ENCODE data around the gene VPS51.
"Not testable (repeated sequence)": the region's sequence is repeated elsewhere in the genome, so short reads cannot be mapped to it uniquely, and the experiment has no call there.

VPS51 gene

DNA sequence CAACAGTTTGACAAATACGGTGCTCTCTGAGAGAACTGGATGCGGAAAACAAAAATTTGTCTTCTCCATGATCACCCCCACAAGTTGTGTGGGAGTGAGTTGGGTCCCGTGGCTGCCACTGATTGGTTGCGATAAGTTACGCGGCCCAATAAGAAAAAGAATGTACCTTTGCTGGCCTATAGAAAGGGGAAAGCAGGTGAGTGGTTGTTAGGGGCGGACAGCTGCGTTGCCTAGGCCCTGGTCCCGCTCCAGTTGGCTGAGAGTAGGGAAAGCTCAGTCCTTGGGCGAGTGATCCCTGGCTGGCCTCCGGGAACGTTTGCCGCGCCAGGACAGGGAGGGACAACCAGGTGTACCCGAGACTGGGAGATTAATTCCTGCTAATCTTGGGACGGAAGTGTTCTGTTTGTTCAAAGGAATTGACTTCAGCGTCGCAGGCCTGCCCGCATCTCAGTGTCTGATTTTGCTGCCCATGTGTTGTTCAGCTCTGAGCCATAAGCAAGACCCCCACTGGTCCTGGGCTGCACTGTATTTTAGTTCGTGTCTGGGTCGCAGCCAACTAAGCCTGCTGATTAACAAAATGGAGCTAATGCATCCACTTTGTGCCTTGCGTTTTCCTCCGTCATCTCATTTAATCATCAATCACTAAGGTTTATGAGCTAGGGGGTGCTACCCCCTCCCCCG is 39.1 kb downstream of the VPS51 start:
- DNase-seq (ENCODE audit: low read depth) = peak; percentile 71

DNA sequence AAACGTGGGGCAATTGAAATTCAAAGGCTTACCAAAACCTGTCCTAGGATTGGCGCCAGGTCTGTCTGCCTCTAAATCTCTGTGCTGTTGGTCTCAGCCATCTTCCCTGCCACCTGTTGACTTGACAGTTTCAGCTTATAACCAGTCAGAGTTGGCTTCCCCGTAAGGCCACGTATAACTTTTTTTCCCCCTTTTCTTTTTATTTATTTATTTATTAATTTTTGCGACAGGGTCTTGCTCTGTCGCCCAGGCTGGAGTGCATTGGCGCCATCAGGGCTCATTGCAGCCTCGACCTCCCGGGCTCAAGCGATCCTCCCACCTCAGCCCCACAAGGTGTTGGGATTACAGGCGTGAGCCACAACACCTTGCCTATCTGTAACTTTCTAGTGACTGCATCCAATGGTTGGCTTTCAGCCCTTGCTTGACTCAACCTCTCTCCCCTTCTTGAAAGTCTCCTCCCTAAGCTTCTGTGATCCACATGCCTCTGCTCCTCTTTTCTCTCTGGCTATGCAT is 39.7 kb downstream of the VPS51 start:
- no peak for DNase-seq (ENCODE audit: low read depth)

DNA sequence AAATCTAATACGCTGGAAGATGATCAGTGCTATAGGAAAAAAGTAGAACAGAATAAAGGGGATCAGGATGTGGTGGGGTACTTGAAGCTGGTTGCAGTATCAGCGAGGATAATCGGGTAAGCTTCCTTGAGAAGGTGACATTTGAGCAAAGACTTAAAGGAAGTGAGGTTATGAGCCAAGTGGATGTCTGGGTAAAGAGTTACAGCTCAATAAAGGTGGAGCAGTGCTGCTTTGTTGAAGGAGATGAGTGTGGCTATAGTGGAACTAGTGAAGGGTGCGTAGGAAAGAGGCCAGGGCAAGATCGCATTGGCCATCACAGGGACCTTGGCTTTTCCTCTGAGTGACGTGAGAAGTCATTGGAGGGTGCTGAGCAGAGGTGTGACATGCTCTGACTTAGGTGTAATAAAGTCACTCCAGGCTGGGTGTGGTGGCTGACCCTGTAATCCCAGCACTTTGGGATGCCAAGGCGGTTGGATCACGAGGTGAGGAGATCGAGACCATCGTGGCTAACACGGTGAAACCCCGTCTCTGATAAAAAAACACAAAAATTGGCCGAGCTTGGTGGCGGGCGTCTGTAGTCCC is 40.6 kb downstream of the VPS51 start:
- no peak for DNase-seq (ENCODE audit: low read depth)

DNA sequence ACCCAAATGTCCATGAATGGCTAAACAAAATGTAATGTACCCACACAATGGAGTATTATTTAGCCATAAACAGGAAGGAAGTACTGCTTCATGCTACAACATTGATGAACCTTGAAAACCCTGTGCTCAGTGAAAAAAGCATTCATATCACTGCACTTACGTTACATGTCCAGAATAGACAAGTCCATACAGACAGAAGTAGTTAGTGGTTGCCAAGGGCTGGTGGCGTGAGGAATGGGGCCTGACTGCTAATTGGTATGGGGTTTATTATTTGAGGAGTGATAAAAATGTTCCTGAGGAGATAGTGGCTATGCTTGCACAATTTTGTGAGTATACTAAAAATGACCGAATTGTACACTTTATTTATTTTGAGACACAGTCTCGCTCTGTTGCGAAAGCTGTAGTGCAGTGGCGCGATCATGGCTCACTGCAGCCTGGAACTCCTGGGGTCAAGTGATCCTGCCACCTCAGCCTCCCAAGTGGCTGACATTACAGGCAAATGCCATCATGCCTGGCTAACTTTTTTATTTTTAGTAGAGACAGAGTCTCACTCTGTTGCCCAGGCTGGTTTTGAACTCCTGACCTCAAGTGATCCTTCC is 46.0 kb downstream of the VPS51 start:
- DNase-seq (ENCODE audit: low read depth) = no peak

DNA sequence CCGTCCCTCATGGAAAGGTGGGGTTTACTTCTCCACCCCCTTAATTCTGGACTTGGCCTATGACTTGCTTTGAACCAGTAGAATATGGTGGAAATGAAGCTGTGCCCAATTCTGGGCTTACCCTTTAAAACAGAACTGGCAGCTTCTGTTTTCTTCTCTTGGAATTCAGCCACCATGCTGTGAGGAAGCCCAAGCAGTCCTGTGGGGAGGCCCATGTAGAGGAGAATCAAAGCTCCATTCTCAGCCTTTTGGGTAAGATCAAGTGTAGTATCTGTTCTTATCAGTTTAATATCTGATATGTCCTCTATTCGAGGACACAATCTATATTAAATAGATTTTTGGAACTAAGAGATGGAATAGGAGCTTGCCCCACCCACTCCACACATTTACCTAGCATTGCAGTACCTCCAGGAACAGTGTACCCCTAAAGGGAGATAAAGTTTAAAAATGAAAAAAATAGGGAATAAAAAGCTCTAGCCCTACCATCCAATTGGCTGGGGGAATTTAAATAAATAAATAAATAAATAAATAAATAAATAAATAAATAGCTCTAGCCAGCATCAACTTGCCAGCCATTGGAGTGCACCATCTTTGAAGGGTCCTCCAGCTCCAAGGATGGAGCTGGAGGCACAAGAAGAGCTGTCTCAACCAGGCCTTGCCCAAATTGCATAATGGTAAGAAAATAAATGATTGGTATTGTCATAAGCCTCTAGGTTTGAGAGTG is 51.5 kb downstream of the VPS51 start:
- no peak for DNase-seq (ENCODE audit: low read depth)

DNA sequence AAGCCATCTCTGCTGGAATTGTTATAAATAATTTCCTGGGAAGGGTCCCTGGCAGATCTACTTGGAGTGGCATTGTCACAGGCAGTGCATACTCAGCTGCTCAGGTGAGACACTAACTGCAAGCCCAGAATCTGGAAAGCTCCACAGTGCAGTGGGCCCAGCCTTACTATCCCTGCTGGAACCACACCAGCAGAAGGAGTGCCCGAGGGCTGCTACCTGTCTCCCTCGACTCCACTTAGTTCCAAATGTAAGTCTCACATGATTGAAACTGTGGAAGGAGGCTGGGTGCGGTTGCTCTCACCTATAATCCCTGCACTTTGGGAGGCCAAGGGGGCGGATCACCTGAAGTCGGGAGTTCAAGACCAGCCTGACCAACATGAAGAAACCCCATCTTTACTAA is 52.6 kb downstream of the VPS51 start:
- no peak for DNase-seq (ENCODE audit: low read depth)

DNA sequence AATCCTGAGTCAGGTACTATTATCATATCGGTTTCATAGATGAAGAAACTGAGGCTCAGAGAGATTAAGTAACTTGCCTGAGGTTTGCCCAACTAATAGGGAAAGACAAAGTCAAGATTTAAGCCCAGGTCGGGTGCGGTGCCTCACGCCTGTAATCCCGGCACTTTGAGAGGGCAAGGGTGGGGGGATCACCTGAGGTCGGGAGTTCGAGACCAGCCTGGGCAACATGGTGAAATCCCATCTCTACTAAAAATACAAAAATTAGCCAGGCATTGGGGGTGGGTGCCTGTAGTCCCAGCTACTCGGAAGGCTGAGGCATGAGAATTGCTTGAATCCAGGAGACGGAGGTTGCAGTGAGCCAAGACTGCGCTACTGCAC is 54.1 kb downstream of the VPS51 start:
- DNase-seq (ENCODE audit: low read depth) = not testable (repeated sequence)

DNA sequence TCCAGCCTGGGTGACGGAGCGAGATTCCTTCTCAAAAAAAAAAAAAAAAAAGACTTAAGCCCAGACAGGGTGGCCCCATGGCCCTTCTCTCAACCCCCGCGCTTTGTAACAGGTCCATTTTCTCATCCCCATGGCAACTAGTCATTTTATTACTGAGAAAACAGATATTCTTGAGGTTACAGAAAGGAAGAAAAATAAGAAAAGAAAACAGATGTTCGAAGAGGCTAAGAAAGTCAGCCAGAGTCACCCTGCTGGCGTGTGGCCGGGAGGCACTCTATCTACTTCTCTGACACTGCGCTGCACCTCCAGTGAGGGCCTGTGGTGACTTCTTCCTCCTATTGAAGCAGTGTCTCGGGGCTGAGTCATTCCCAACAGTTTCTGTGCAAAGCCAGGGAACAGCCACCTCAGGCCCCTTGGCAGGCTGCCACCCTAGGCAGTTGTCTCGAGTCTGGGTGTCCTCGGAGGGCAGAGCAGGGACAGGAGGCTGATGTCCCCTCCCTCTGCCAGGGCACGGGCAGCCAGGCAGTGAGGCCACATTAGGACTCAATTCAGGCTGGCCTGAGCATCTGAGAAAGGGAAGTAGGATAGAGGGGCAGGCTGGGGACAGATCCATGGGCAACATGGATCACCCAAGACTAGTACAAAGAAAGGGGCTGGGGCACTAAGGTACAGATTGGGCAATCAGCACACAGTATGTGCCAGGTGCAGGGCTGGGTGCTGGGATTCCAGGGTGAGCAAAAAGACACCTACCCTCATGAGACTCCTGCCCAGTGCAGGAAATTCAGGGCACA is 54.7 kb downstream of the VPS51 start:
- DNase-seq (ENCODE audit: low read depth) = no peak

DNA sequence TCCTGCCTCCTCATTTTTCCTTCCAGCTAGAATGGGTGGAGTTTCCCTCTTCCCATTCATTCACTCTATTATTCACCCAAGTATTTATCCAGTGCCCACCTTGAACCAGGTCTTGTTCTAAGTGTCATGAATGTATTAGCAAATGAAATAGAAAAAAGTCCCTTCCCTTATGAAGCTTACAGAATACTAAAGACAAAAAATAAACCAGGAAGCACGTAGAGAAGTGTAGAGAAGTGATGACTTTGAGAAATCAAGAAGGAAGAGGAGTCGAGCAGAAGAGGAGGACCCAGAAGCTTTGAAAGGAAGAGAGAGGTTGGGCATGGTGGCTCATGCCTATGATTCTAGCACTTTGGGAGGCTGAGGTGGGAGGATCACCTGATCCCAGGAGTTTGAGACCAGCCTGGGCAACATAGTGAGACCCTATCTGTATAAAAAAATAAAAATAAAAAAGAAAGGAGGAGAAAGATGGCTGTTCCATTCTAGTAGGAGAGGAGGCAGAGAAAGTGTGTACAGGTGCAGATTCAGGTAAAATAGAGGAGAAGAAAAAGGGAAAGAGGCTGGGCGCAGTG is 55.4 kb downstream of the VPS51 start:
- DNase-seq (ENCODE audit: low read depth) = no peak

DNA sequence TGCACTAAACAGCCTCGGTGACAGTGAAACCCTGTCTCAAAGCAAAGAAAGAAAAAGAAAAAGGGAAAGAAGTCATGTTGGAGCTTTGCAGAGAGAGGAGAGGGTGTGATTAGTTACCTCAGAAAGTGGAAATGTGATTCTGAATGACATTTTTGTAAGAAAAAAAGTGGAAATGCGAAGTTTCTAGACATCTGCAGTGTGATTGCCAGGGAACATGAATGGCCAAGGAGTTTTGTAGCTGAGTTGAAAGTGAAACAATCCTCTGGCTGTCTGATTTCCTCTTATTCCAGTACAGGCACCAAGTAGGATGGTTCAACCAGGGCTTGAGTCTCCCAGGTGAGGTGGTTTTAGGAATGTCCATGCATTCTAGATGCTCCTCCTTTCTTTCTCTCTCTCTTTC is 56.1 kb downstream of the VPS51 start:
- no peak for DNase-seq (ENCODE audit: low read depth)

DNA sequence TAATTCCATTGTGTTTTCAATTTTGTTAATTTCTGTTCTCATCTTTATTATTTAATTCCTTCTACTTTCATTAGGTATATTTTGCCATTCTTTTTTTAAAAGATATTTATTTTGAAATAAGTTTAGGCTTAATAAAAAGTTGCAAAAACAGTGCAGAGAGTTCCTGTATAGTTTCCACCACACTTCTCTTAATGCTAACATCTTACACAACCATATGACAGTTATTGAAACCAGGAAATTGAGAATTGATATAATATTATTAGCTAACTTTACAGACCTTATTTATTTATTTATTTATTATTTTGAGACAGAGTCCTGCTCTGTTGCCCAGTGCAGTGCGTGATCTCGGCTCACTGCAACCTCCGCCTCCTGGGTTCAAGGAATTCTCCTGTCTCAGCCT is 60.2 kb downstream of the VPS51 start:
- DNase-seq (ENCODE audit: low read depth) = no peak

DNA sequence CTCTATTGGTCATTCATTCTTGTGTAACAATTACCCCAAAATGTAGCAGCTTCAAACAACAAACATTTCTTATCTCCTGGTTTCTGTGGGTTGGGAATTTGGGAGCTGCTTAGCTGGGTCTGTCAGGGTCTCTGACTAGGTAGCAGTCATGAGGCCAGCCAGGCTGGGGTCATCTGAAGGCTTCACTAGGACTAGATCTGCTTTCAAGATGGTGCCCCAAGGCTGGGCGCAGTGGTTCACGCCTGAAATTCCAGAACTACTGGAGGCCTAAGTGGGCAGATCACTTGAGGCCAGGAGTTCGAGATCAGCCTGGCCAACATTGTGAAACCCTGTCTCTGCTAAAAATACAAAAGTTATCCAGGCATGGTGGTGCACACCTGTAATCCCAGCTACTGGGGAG is 60.9 kb downstream of the VPS51 start:
- no peak for DNase-seq (ENCODE audit: low read depth)

DNA sequence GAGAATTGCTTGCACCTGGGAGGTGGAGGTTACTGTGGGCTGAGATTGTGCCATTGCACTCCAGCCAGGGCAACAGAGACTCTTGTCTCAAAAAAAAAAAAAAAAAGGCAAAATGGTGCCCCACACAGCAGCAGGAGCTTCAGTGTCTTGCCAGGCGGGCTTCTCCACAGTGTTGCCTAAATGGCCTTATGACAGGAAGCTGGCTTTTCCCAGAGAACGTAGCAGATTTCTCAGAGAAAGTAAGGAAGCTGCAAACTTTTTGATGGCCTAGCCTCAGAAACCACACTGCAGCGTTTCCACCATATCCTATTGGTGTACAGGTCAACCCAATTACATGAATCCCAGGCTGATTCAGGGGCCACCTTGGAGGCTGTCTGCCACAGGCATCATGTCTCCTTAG is 61.3 kb downstream of the VPS51 start:
- DNase-seq (ENCODE audit: low read depth) = no peak

DNA sequence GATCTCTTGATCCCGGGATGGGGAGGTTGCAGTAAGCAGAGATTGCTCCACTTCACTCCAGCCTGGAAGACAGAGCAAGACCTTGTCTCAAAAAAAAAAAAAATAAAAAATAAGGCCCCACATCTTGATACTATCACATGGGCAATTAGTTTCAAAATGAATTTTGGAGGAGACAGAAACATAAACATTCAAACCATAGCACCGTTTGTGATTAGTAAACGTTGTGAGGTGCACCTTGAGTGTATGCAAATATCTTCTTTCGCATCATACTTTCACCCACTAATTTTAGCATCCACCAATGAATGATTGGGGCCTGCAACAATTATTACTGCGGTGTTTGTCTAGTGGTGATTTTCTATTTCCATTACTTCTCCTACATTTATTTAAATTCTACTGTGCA is 63.0 kb downstream of the VPS51 start:
- no peak for DNase-seq (ENCODE audit: low read depth)

DNA sequence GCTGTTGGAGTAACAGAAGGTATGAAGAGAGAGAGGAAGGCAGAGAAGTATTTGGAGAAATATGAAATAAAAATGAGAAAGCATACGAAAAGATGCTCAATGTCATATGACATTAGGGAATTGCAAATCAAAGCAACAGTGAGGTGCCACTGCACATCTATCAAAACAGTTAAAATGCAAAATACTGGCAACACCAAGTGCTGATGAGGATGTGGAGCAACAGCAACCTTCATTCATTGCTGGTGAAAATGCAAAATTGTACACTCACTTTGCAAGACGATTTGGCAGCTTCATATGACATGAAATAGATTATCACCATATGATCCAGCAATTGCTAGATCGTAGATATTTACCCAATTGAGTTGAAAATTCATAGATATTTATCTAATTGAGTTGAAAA is 64.6 kb downstream of the VPS51 start:
- no peak for DNase-seq (ENCODE audit: low read depth)

Measured in activated T-helper 9 cell treated with anti-CD3 and anti-CD28 coated beads, Interleukin-2, amount 50 U/mL, for 16 hours (primary cell).